GM12874 (cell line): Measurements from ENCODE around the gene CYP4F2.

Source experiments
- CTCF ChIP-seq: IDR thresholded peaks from 2 replicates; pipeline ENCODE4 v1.5.1; 2011; ENCODE audit warnings: low read depth, mild to moderate bottlenecking, control low read depth, low read length, moderate library complexity; ENCODE audit not compliant: insufficient read depth

CYP4F2 gene

GRCh38 chr19:15836330-15837220, 61.3 kb downstream of the CYP4F2 start:
- TF ChIP-seq CTCF: no peak

DNA sequence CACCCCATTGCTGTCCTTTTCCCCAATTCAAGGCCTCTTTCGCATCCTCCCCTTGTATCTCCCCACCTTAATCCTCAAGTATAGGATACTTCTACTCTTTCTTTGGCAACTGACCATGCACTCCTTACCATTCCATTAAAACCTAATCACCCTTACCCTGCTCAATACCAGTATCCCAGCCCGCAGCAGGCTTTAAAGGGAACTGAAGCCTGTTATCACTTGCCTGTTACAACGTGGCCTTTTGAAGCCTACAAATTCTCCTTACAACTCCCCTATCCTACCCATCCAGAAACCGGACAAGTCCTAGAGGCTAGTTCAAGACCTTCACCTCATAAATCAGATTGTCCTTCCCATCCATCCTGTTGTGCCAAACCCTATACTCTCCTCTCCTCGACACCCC, 66.2 kb downstream of the CYP4F2 start:
- no peak for TF ChIP-seq CTCF

DNA sequence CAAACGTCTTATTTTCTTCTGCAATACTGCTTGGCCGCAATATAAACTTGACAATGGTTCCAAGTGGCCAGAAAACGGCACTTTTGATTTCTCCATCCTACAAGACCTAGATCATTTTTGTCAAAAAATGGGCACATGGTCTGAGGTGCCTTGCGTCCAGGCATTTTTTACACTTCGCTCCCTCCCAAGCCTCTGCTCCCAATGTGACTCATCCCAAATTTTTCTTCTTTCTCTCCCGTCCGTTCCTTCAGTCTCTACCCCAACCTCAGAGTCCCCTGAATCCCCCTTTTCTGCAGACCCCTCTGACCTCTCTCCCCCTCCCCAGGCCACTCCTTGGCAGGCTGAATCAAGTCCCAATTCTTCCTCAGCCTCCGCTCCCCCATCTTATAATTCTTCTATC, 68.1 kb downstream of the CYP4F2 start:
- no peak for TF ChIP-seq CTCF

GRCh38 chr19:15829306-15829698, 68.6 kb downstream of the CYP4F2 start:
- no peak for TF ChIP-seq CTCF

- no peak for TF ChIP-seq CTCF
Measured at GRCh38 chr19:15828121-15828610, 69.7 kb downstream of the CYP4F2 start.
